GM21526 (cell line): Measurements from ENCODE around the gene SMIM12.

Source experiments
- ATAC-seq: cut with Tn5 transposase; IDR thresholded peaks from one replicate; pipeline ENCODE4 v1.9.1; 2021; ENCODE audit warnings: moderate library complexity; ENCODE audit not compliant: unreplicated experiment, low FRiP score

SMIM12 gene

GRCh38 chr1:34859446-34860200 lies at the start of gene SMIM12:
Gene SMIM12 (minus strand): TSS chr1:34859749. CDS start chr1:34855977, 3,772 bp downstream.
- ATAC-seq: peak; percentile 94

- no peak for ATAC-seq
These were observed 48.8 kb upstream of the SMIM12 start for GRCh38 chr1:34908369-34908768.

GRCh38 chr1:34907487-34908090 lies 48.0 kb upstream of the SMIM12 start:
- no peak for ATAC-seq

- ATAC-seq: no peak
These were observed 47.2 kb upstream of the SMIM12 start for GRCh38 chr1:34906756-34907155.

GRCh38 chr1:34906222-34906621 lies 46.7 kb upstream of the SMIM12 start:
- no peak for ATAC-seq

GRCh38 chr1:34905098-34905459 lies 45.5 kb upstream of the SMIM12 start:
- no peak for ATAC-seq

GRCh38 chr1:34904236-34905097 lies 44.9 kb upstream of the SMIM12 start:
- no peak for ATAC-seq

GRCh38 chr1:34901919-34902318 lies 42.4 kb upstream of the SMIM12 start:
- ATAC-seq: no peak

- no peak for ATAC-seq
These were observed 41.4 kb upstream of the SMIM12 start for GRCh38 chr1:34900775-34901502.

GRCh38 chr1:34899906-34900305 lies 40.4 kb upstream of the SMIM12 start:
- no peak for ATAC-seq

GRCh38 chr1:34899471-34899870 lies 39.9 kb upstream of the SMIM12 start:
- ATAC-seq: no peak

- ATAC-seq: no peak
These were observed 38.8 kb upstream of the SMIM12 start for GRCh38 chr1:34898330-34898761.

- ATAC-seq: no peak
These were observed 37.1 kb upstream of the SMIM12 start for GRCh38 chr1:34896612-34897011.

- ATAC-seq: no peak
These were observed 30.2 kb upstream of the SMIM12 start for GRCh38 chr1:34889705-34890104.

GRCh38 chr1:34887593-34887992 lies 28.0 kb upstream of the SMIM12 start:
- ATAC-seq: no peak

GRCh38 chr1:34885405-34886247 lies 26.1 kb upstream of the SMIM12 start:
- no peak for ATAC-seq

GRCh38 chr1:34884961-34885360 lies 25.4 kb upstream of the SMIM12 start:
- no peak for ATAC-seq

- ATAC-seq: no peak
These were observed 25.0 kb upstream of the SMIM12 start for GRCh38 chr1:34884536-34884935.

GRCh38 chr1:34879230-34879629 lies 19.7 kb upstream of the SMIM12 start:
- ATAC-seq: no peak

GRCh38 chr1:34876406-34876805 lies 16.9 kb upstream of the SMIM12 start:
- no peak for ATAC-seq
